HUES64 (cell line): Measurements from ENCODE around the gene MYZAP.

Source experiments
- H3K27ac ChIP-seq: 2 replicates; pipeline ENCODE4 v1.7.0; 2013; ENCODE audit warnings: low read depth, low read length, inconsistent platforms
- H3K27me3 ChIP-seq: 2 replicates; pipeline ENCODE4 v1.6.1; 2013; ENCODE audit warnings: mild to moderate bottlenecking, low read length; ENCODE audit not compliant: insufficient read depth
- H3K36me3 ChIP-seq: 2 replicates; pipeline ENCODE4 v1.6.1; 2013; ENCODE audit warnings: mild to moderate bottlenecking, low read length; ENCODE audit not compliant: insufficient read depth
- H3K4me1 ChIP-seq: 2 replicates; pipeline ENCODE4 v1.6.1; 2013; ENCODE audit warnings: mild to moderate bottlenecking, low read length, moderate library complexity; ENCODE audit not compliant: insufficient read depth
- H3K4me3 ChIP-seq: 2 replicates; pipeline ENCODE4 v1.5.1; 2013; ENCODE audit warnings: mild to moderate bottlenecking, low read length, moderate library complexity
- H3K9ac ChIP-seq: 2 replicates; pipeline ENCODE4 v1.6.1; 2013; ENCODE audit warnings: mild to moderate bottlenecking, low read depth, low read length
- H3K9me3 ChIP-seq: 2 replicates; pipeline ENCODE4 v1.6.1; 2013; ENCODE audit warnings: low read depth, low read length; ENCODE audit not compliant: insufficient read depth
- WGBS: fragments of 150-250, 120-280 bp; methylation state at CpG from one replicate; pipeline ENCODE4 v1.1.7; 2013; ENCODE audit warnings: missing lambda C conversion rate; 5-methylcytosine and 5-hydroxymethylcytosine counted together

The MYZAP gene

DNA sequence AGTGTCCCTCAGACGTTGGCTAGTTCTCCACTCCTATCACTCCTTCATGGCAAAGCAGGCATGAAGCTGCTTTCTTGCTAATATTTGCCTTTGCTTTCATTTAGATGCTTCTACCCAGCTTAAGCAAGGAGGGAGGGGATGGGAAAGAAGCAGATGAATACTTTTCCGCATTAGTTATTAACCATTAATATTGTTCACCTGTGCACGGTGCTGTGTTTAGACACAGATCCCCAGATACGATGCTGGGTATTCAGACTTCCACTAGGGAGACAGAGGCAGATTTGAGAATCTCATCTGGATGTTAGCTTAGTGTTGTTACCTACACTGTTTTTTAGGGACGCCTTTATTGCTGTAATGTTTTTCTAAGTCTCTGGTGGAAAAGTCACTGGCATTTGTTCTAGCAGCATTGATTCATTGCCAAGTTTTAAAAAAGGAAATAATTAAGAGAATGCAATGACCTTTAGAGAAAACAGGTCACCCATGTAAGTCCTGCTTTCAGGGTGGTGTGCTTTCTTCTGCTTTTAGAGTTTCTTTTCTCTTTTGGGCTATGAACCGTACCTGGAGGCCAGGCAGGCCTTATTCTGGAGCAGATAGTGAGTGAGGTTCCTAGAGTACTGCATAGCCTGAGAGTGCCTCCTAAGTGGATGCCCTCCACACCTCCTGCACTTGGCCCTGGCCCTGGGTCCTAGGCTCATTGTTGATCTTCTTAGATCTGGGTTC, 55.5 kb downstream of the MYZAP start:
- Histone ChIP-seq H3K4me3 (no peak overlapping the region), H3K27ac (no peak overlapping the region), H3K4me1 (no peaks in the 10 kb centered on the region), H3K9ac (no peak overlapping the region), H3K9me3 (no peaks in the 10 kb centered on the region), H3K27me3 (no peaks in the 10 kb centered on the region; the same call in 1 of the 2 replicates), H3K36me3 (no peaks in the 10 kb centered on the region)
- 90% methylated on average over 6 of the region's 6 CpGs for WGBS

- Histone ChIP-seq H3K9ac (no peak overlapping the region), H3K4me3 (no peak overlapping the region), H3K9me3 (no peaks in the 10 kb centered on the region), H3K4me1 (no peaks in the 10 kb centered on the region), H3K36me3 (no peaks in the 10 kb centered on the region), H3K27me3 (no peaks in the 10 kb centered on the region), H3K27ac (no peak overlapping the region)
- WGBS, result 90% methylated on average over 3 of the region's 3 CpGs
Measured at GRCh38 chr15:57647791-57648130, 56.1 kb downstream of the MYZAP start.

GRCh38 chr15:57649138-57649537, 57.4 kb downstream of the MYZAP start:
- Histone ChIP-seq H3K36me3 (no peaks in the 10 kb centered on the region), H3K27ac (no peak overlapping the region), H3K9ac (no peak overlapping the region), H3K27me3 (no peaks in the 10 kb centered on the region), H3K4me1 (no peaks in the 10 kb centered on the region), H3K9me3 (no peaks in the 10 kb centered on the region), H3K4me3 (no peak overlapping the region)
- WGBS, result 96% methylated on average over 3 of the region's 3 CpGs

GRCh38 chr15:57651445-57651844, 59.7 kb downstream of the MYZAP start:
- 84% methylated on average over 3 of the region's 3 CpGs for WGBS
- Histone ChIP-seq H3K36me3 (no peaks in the 10 kb centered on the region), H3K27me3 (no peaks in the 10 kb centered on the region), H3K4me3 (no peak overlapping the region), H3K4me1 (no peaks in the 10 kb centered on the region), H3K9ac (no peak overlapping the region), H3K9me3 (no peaks in the 10 kb centered on the region), H3K27ac (no peak overlapping the region)

DNA sequence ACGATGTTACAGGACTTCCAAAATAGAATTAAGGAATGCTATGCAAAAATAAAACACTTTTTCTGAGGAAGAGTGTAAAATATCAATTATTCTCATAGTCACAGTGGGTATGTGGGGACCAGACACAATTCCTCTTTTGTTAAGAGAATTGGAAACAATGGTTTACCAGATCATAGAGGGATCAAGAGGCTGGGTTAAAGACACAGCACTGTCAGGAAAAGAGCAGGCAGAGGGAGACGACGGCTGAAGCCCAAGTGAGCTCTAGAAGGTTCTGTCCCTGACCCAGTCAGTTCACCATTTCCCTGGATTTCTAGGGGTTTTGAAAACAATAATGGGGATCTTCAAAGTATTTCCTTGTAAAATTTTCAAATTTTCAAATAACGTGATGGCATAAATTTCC, 60.8 kb downstream of the MYZAP start:
- 90% methylated on average over 3 of the region's 4 CpGs for WGBS
- no peaks in the 10 kb centered on the region for H3K27me3 ChIP-seq
- H3K4me1 ChIP-seq, result no peaks in the 10 kb centered on the region
- no peak overlapping the region for H3K9ac ChIP-seq
- no peak overlapping the region for H3K27ac ChIP-seq
- H3K9me3 ChIP-seq, result no peaks in the 10 kb centered on the region
- H3K4me3 ChIP-seq, result no peak overlapping the region
- no peaks in the 10 kb centered on the region for H3K36me3 ChIP-seq

- Histone ChIP-seq H3K9ac (no peak overlapping the region), H3K4me3 (no peak overlapping the region), H3K27ac (no peak overlapping the region), H3K4me1 (no peaks in the 10 kb centered on the region), H3K9me3 (no peaks in the 10 kb centered on the region), H3K27me3 (no peaks in the 10 kb centered on the region), H3K36me3 (no peaks in the 10 kb centered on the region)
- 83% methylated on average over 4 of the region's 6 CpGs for WGBS
Measured at GRCh38 chr15:57654153-57654852, 62.6 kb downstream of the MYZAP start.

GRCh38 chr15:57655053-57655452, 63.3 kb downstream of the MYZAP start:
- Histone ChIP-seq H3K4me3 (no peak overlapping the region), H3K9ac (no peak overlapping the region), H3K9me3 (no peaks in the 10 kb centered on the region), H3K36me3 (no peaks in the 10 kb centered on the region), H3K27ac (no peak overlapping the region), H3K27me3 (no peaks in the 10 kb centered on the region), H3K4me1 (no peaks in the 10 kb centered on the region)
- 92% methylated on average over 6 of the region's 6 CpGs for WGBS

DNA sequence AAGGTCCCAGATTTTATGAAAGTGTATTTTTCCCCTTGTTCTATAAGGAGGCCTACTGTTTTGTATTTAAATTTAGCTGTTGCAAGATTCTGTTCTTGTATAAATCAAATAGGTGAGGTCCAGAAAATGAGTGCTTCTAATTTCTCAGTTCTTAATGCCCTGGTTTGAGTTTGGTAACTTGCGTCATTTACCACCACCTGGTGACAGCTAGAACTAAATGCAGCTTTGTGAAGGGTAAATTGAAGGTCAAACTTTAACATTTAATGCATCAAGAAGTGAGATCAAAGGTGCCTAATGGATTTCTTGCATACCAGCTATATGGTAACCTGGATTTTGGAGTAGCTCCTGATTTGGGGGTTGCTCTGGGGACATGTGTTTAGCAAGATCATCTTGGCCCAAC, 64.1 kb downstream of the MYZAP start:
- Histone ChIP-seq H3K27me3 (no peaks in the 10 kb centered on the region), H3K9ac (no peak overlapping the region), H3K4me3 (no peak overlapping the region), H3K36me3 (no peaks in the 10 kb centered on the region), H3K4me1 (no peaks in the 10 kb centered on the region), H3K27ac (no peak overlapping the region), H3K9me3 (no peaks in the 10 kb centered on the region)
- 82% methylated on average over 1 of the region's 1 CpG for whole genome bisulfite sequencing

DNA sequence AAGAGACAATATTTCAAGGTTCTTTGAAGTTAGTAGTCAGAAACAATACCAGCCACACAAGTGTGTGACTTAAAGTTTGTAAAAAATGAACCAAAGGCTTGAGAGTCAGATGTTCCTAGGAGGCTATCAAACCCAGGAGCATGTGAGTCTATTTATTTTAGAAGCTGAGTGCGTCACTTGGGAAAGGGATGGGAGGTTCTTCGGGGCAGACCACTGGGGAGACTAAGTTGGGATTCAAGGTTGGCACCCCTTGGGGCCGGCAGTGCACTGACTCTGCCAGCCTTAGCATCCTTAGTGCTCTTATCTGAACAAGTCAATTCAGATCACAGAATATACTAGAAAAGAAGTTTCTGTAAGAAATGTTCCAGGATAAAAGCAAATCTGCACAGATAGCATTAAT, 64.7 kb downstream of the MYZAP start:
- no peaks in the 10 kb centered on the region for H3K4me1 ChIP-seq
- WGBS, result 95% methylated on average over 3 of the region's 3 CpGs
- no peak overlapping the region for H3K9ac ChIP-seq
- H3K4me3 ChIP-seq, result no peak overlapping the region
- no peaks in the 10 kb centered on the region for H3K9me3 ChIP-seq
- H3K27ac ChIP-seq, result no peak overlapping the region
- no peaks in the 10 kb centered on the region for H3K27me3 ChIP-seq
- no peaks in the 10 kb centered on the region for H3K36me3 ChIP-seq

DNA sequence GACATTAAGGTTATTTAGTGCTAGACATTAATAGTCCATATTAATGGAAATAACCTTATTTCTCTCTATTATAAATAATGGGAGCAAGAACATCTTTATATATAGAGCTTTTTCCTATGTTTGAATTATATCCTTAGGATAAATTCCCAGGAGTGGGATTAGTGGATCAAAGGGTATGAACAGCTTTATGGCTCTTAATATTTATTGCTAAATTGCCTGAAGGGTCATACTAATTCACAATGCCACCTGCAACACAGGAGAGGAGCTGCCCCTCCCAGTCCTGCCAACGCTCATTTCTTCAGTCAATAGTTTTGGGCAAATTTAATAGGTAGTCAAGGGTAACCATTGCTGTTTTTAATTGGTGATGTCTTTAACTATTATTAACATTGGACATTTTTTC, 65.9 kb downstream of the MYZAP start:
- H3K27me3 ChIP-seq, result no peaks in the 10 kb centered on the region
- 83% methylated on average over 1 of the region's 1 CpG for WGBS
- no peaks in the 10 kb centered on the region for H3K9me3 ChIP-seq
- no peak overlapping the region for H3K27ac ChIP-seq
- no peak overlapping the region for H3K4me3 ChIP-seq
- H3K4me1 ChIP-seq, result no peaks in the 10 kb centered on the region
- H3K9ac ChIP-seq, result no peak overlapping the region
- no peaks in the 10 kb centered on the region for H3K36me3 ChIP-seq

- Histone ChIP-seq H3K27me3 (no peaks in the 10 kb centered on the region), H3K9ac (no peak overlapping the region), H3K4me3 (no peak overlapping the region), H3K27ac (no peak overlapping the region), H3K4me1 (no peaks in the 10 kb centered on the region), H3K9me3 (no peaks in the 10 kb centered on the region), H3K36me3 (no peaks in the 10 kb centered on the region)
- WGBS, result 91% methylated on average over 3 of the region's 3 CpGs
Measured at GRCh38 chr15:57662091-57662744, 70.5 kb downstream of the MYZAP start.
